Esophagus muscularis mucosa (tissue), 4 donors: ENCODE results near the gene TSPYL4. TPM values are rescaled to one million over a fixed set of nuclear protein-coding genes. Genes with fewer than 3 reads are reported as not detected.

Experiments used
- DNase-seq: peaks from one replicate; pipeline ENCODE4 v3.0.0-alpha.2; 2017; ENCODE audit errors: extremely low spot score
- H3K27ac ChIP-seq, 4 donors: fragments of 200-600 bp; sonication (generic); replicated peaks in 1 of 4; 1 replicate in 3 of 4; 2 replicates in 1 of 4; pipeline ENCODE4 v1.5.1; 2016 to 2019; ENCODE audit warnings: mild to moderate bottlenecking in 1 of 4
- H3K27me3 ChIP-seq, 4 donors: fragments of 200-600 bp; sonication (generic); one replicate each; pipeline versions ENCODE4 v1.5.1 to v1.6.0; 2016 to 2019
- H3K36me3 ChIP-seq, 4 donors: fragments of 200-600 bp; sonication (generic); one replicate each; pipeline ENCODE4 v1.5.1; 2016 to 2019
- H3K4me1 ChIP-seq, 4 donors: fragments of 200-600 bp; sonication (generic); one replicate each; pipeline ENCODE4 v1.5.1; 2016 to 2019
- H3K4me3 ChIP-seq, 4 donors: fragments of 200-600 bp; sonication (generic); 1 replicate in 2 of 4; 2 replicates in 2 of 4; pipeline ENCODE4 v1.5.1; 2016 to 2019; ENCODE audit warnings: mild to moderate bottlenecking in 4 of 4, moderate library complexity in 1 of 4
- H3K9me3 ChIP-seq, 4 donors: fragments of 200-600 bp; sonication (generic); 1 replicate in 3 of 4; 2 replicates in 1 of 4; pipeline ENCODE4 v1.5.1; 2016 to 2019
- CTCF ChIP-seq, 3 experiments: fragments of 200-600 bp in 2 of 3; fragments of 450-650 bp in 1 of 3; sonication (generic) in 2 of 3; IDR thresholded peaks; one replicate each; pipeline ENCODE4 v1.5.1; 2017 to 2019; ENCODE audit warnings: antibody characterized with exemption in 3 of 3, mild to moderate bottlenecking in 2 of 3, moderate library complexity in 1 of 3
- EP300 ChIP-seq: sonication (generic); formaldehyde crosslinking; IDR thresholded peaks from one replicate; pipeline ENCODE4 v1.6.1; 2017; ENCODE audit warnings: antibody characterized with exemption
- POLR2A ChIP-seq: fragments of 450-650 bp; IDR thresholded peaks from one replicate; pipeline ENCODE4 v1.6.1; 2017; ENCODE audit warnings: antibody characterized with exemption, moderate library complexity, mild to moderate bottlenecking, low read depth
- POLR2AphosphoS5 ChIP-seq, 2 donors: sonication (generic); formaldehyde crosslinking; IDR thresholded peaks; one replicate each; pipeline ENCODE4 v1.6.1; 2017; ENCODE audit warnings: antibody characterized with exemption in 2 of 2
- WGBS: methylation state at CpG from one replicate; pipeline ENCODE4 v1.1.5; 2018; 5-methylcytosine and 5-hydroxymethylcytosine counted together
- intact Hi-C: fragments of 100-400 bp; cut with DNase I; formaldehyde crosslinking; loops from one replicate; pipeline ENCODE4 v1.15.1; 2023
- total RNA-seq, 4 donors: library from RNA; depleted of rRNA; stranded (reverse); fragments of >200 nt; gene quantifications; one replicate each; pipeline versions ENCODE4 v1.1.0 to v1.2.1, GENCODE V29; 2016

The TSPYL4 gene
- total RNA-seq, 4 donors from 2014 or later: 14.4 to 22.8 (median 18.4) TPM

GRCh38 chr6:116267836-116268588 is 14.1 kb upstream of the TSPYL4 start:
- Histone ChIP-seq H3K4me1 (peaks cover 0 to 19% (median 1%) of the 10 kb centered on the region in 4 donors), H3K4me3 (no peak overlapping the region), H3K9me3 (no peaks in the 10 kb centered on the region), H3K27me3 (no peaks in the 10 kb centered on the region), H3K27ac (no peak overlapping the region), H3K36me3 (peaks cover 0 to 15% (median 3%) of the 10 kb centered on the region in 4 donors)
- intact Hi-C loops: no loop called here
- WGBS: 54% methylated on average over 3 of the region's 3 CpGs
- TF ChIP-seq POLR2AphosphoS5 (IDR thresholded peaks at IDR 0.05) (no peak), POLR2A (no peak), CTCF (IDR thresholded peaks at IDR 0.05) (no peak), EP300 (no peak)
- DNase-seq: no peak

- Histone ChIP-seq H3K4me3 (no peak overlapping the region), H3K27ac (no peak overlapping the region), H3K9me3 (no peaks in the 10 kb centered on the region), H3K4me1 (peaks cover 0 to 11% (median 0%) of the 10 kb centered on the region in 4 donors), H3K36me3 (peaks cover 0 to 15% (median 0%) of the 10 kb centered on the region in 4 donors), H3K27me3 (no peaks in the 10 kb centered on the region)
- no peak for DNase-seq
- intact Hi-C loops: no loop called here
- TF ChIP-seq POLR2A: no peak
- no peak for TF ChIP-seq CTCF (IDR thresholded peaks at IDR 0.05)
- no peak for TF ChIP-seq POLR2AphosphoS5 (IDR thresholded peaks at IDR 0.05)
- TF ChIP-seq EP300: no peak
Observed at GRCh38 chr6:116266803-116267202, 12.9 kb upstream of the TSPYL4 start.

- Histone ChIP-seq H3K27ac (no peak overlapping the region), H3K9me3 (no peaks in the 10 kb centered on the region), H3K4me3 (no peak overlapping the region), H3K36me3 (peaks cover 0 to 11% (median 0%) of the 10 kb centered on the region in 4 donors), H3K27me3 (no peaks in the 10 kb centered on the region), H3K4me1 (peaks cover 0 to 9% (median 0%) of the 10 kb centered on the region in 4 donors)
- no peak for DNase-seq
- intact Hi-C loops: no loop called here
- no peak for TF ChIP-seq EP300
- TF ChIP-seq POLR2A: no peak
- TF ChIP-seq POLR2AphosphoS5 (IDR thresholded peaks at IDR 0.05): no peak
- no peak for TF ChIP-seq CTCF (IDR thresholded peaks at IDR 0.05)
- WGBS: 88% methylated on average over 3 of the region's 4 CpGs
Observed at GRCh38 chr6:116265041-116265829, 11.4 kb upstream of the TSPYL4 start.

- 100% methylated on average over 1 of the region's 1 CpG for WGBS
- no peaks in the 10 kb centered on the region for H3K27me3 ChIP-seq
- no peak overlapping the region for H3K27ac ChIP-seq
- H3K4me1 ChIP-seq: peaks cover 0 to 3% (median 0%) of the 10 kb centered on the region in 4 donors
- TF ChIP-seq CTCF (IDR thresholded peaks at IDR 0.05): no peak
- no peak for TF ChIP-seq EP300
- TF ChIP-seq POLR2A: no peak
- TF ChIP-seq POLR2AphosphoS5 (IDR thresholded peaks at IDR 0.05): no peak
- H3K9me3 ChIP-seq: no peaks in the 10 kb centered on the region
- H3K4me3 ChIP-seq: no peak overlapping the region
- no peak for DNase-seq
- H3K36me3 ChIP-seq: peaks cover 0 to 22% (median 5%) of the 10 kb centered on the region in 4 donors
- intact Hi-C loops: no loop called here
Observed at GRCh38 chr6:116263353-116263752, 9.5 kb upstream of the TSPYL4 start.
